AG04450 (cell line): ENCODE data around the gene SLC6A6. TPM values are rescaled to one million over a fixed set of nuclear protein-coding genes. Genes with fewer than 3 reads are reported as not detected.

Experiments
- CTCF ChIA-PET: fragments of 300-600, 350-600 bp; formaldehyde crosslinking; extraction: SDS; loops from one replicate; lab custom pipeline; 2022; ENCODE audit warnings: antibody characterized with exemption, inconsistent platforms; lab: Charles Lee
- POLR2A ChIA-PET: fragments of 350-600 bp; formaldehyde crosslinking; extraction: SDS; loops from one replicate; lab custom pipeline; 2021; ENCODE audit warnings: antibody characterized with exemption, inconsistent platforms; lab: Yijun Ruan, JAX
- DNase-seq: peaks from one replicate; pipeline ENCODE4 v3.0.0-alpha.2; 2011; ENCODE audit warnings: low read depth, low spot score
- H3K27ac ChIP-seq: one replicate; pipeline ENCODE4 v1.5.1; 2012; ENCODE audit warnings: low read depth, low read length, control low read depth
- H3K27me3 ChIP-seq: one replicate; pipeline ENCODE4 v1.6.0; 2012; ENCODE audit warnings: low read length; ENCODE audit not compliant: control insufficient read depth, insufficient read depth
- H3K4me3 ChIP-seq: 2 replicates; pipeline ENCODE4 v1.5.1; 2011; ENCODE audit warnings: mild to moderate bottlenecking, low read depth, low read length, control low read depth
- H3K9me3 ChIP-seq: 2 replicates; pipeline ENCODE4 v1.5.1; 2012; ENCODE audit warnings: low read length; ENCODE audit not compliant: control insufficient read depth, insufficient read depth
- CTCF ChIP-seq: IDR thresholded peaks from 2 replicates; pipeline ENCODE4 v1.5.1; 2011; ENCODE audit warnings: low read depth, low read length, control low read depth, inconsistent platforms
- polyA plus RNA-seq: library from polyadenylated mRNA; depleted of rRNA; stranded (reverse); fragments of >200 nt; gene quantifications from 2 replicates; pipeline ENCODE4 v1.2.3, GENCODE V29; 2011

Gene SLC6A6
- polyA plus RNA-seq, 1 experiment = 30.8 TPM

- no peak for TF ChIP-seq CTCF
- no peak for DNase-seq
- Histone ChIP-seq H3K27ac (peak overlapping the region; percentile 31), H3K4me3 (no peak overlapping the region), H3K9me3 (no peaks in the 10 kb centered on the region), H3K27me3 (no peaks in the 10 kb centered on the region)
- ChIA-PET POLR2A (interaction anchor here (0.8 to 1.0 kb wide), 4 partner anchors 23 to 246 kb away, joined by 3 to 6 read pairs (median 4); partner anchors contain the start of genes LSM3, SLC6A6 and XPC), CTCF (interaction anchor here (0.6 to 2.8 kb wide), 3 partner anchors 8 to 224 kb away, joined by 3 to 14 read pairs (median 5); no protein-coding TSS in a partner anchor)
Observed at GRCh38 chr3:14424711-14425580, 22.5 kb downstream of the SLC6A6 start.

- TF ChIP-seq CTCF = 0 out of 2 replicates have a peak, but pooled peaks have one; percentile 2
- ChIA-PET POLR2A (interaction anchor here (0.5 to 1.0 kb wide), 3 partner anchors 8 to 247 kb away, joined by 3 to 5 read pairs (median 5); partner anchors contain the start of genes LSM3 and XPC), CTCF (interaction anchor here (0.6 to 2.8 kb wide), 3 partner anchors 8 to 222 kb away, joined by 3 to 14 read pairs (median 9); no protein-coding TSS in a partner anchor)
- Histone ChIP-seq H3K27me3 (no peaks in the 10 kb centered on the region), H3K9me3 (no peaks in the 10 kb centered on the region), H3K27ac (no peak overlapping the region), H3K4me3 (no peak overlapping the region)
- DNase-seq = no peak
Observed at GRCh38 chr3:14425581-14426304, 23.3 kb downstream of the SLC6A6 start.

GRCh38 chr3:14426305-14426620 lies 23.9 kb downstream of the SLC6A6 start:
- ChIA-PET POLR2A (no interaction called here), CTCF (interaction anchor here (2.2 kb wide), 1 partner anchor 222 kb away, joined by 9 read pairs; no protein-coding TSS in a partner anchor)
- no peak overlapping the region for H3K27ac ChIP-seq
- no peak overlapping the region for H3K4me3 ChIP-seq
- no peak for TF ChIP-seq CTCF
- no peaks in the 10 kb centered on the region for H3K27me3 ChIP-seq
- no peak for DNase-seq
- H3K9me3 ChIP-seq = no peaks in the 10 kb centered on the region

GRCh38 chr3:14428087-14429033 lies 26.0 kb downstream of the SLC6A6 start:
- no peaks in the 10 kb centered on the region for H3K27me3 ChIP-seq
- no peak overlapping the region for H3K27ac ChIP-seq
- DNase-seq = no peak
- ChIA-PET POLR2A (interaction anchor here (0.8 kb wide), 1 partner anchor 24 kb away, joined by 4 read pairs; no protein-coding TSS in a partner anchor), CTCF (interaction anchor here (2.2 kb wide), 1 partner anchor 225 kb away, joined by 9 read pairs; no protein-coding TSS in a partner anchor)
- no peaks in the 10 kb centered on the region for H3K9me3 ChIP-seq
- no peak overlapping the region for H3K4me3 ChIP-seq
- no peak for TF ChIP-seq CTCF
